ENCODE measurements around the gene WBP1L. TPM values are rescaled to one million over a fixed set of nuclear protein-coding genes. Genes with fewer than 3 reads are reported as not detected.

Gene WBP1L
- total RNA-seq, 1 donor from 2014 or later, result 26.1 TPM

DNA sequence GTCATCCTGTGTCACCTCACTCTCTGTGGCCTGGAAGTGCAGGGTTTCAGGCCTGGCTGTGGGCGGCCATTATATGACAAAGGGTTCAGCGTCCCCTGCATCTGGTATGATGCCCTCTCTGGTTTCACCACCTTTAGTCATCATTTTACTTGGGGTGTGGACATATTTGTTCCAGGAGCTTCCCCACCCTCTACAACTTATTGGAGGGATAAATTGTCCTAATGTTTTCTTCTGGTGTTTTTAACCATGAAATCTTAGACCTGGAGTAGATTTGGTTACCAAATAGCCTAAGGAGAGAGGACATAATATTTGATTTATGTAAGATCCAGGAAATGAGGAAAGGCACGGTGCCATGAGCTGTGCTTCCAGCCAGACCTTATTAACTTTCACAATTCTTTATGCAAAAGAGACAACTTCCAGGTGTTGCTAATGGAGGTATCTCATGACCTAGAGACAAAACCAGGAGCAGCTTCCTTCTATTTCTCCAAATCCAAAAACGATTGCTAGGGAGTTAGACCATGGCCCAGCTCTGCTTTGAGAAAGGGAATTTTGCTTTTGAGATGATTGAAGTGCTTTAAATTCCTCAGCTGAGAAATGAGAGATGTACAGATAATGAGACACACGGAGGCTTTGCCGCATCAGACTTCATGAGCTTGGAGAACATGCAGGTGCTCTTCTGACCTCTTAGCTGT is 20.9 kb downstream of the WBP1L start:
- no peak for DNase-seq (ENCODE audit: low read depth)
- no peak for FAIRE-seq
- TF ChIP-seq, protein P1, sequence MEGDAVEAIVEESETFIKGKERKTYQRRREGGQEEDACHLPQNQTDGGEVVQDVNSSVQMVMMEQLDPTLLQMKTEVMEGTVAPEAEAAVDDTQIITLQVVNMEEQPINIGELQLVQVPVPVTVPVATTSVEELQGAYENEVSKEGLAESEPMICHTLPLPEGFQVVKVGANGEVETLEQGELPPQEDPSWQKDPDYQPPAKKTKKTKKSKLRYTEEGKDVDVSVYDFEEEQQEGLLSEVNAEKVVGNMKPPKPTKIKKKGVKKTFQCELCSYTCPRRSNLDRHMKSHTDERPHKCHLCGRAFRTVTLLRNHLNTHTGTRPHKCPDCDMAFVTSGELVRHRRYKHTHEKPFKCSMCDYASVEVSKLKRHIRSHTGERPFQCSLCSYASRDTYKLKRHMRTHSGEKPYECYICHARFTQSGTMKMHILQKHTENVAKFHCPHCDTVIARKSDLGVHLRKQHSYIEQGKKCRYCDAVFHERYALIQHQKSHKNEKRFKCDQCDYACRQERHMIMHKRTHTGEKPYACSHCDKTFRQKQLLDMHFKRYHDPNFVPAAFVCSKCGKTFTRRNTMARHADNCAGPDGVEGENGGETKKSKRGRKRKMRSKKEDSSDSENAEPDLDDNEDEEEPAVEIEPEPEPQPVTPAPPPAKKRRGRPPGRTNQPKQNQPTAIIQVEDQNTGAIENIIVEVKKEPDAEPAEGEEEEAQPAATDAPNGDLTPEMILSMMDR (IDR thresholded peaks at IDR 0.05; ENCODE audit: insufficient read depth, low read length, severe bottlenecking), result no peak
- H3K4me3 ChIP-seq (ENCODE audit: low read depth, low read length), result no peak overlapping the region
- H3K27me3 ChIP-seq (ENCODE audit: control insufficient read depth, insufficient read depth, low read length), result no peaks in the 10 kb centered on the region
- peaks cover 2% of the 10 kb centered on the region for H3K36me3 ChIP-seq (ENCODE audit: control insufficient read depth, insufficient read depth, low read length)

DNA sequence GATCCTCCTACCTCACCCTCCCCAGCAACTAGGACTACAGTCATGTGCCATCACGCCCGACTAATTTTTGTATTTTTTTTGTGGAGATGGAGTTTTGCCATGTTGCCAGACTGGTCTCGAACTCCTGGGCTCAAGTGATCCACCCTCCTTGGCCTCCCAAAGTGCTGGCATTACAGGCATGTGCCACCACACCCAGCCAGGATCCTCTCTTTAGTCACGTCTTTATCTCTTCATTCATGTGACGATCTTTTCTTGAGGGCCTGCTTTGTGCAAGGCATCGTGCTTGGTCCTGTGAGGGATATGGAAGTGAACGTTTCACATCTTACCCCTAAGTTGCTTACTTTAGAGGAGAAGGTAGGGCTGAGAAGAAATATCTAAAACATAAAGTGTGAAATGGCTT is 21.6 kb downstream of the WBP1L start:
- no peak for FAIRE-seq
- H3K36me3 ChIP-seq (ENCODE audit: control insufficient read depth, insufficient read depth, low read length), result peaks cover 2% of the 10 kb centered on the region
- TF ChIP-seq, protein P1 (IDR thresholded peaks at IDR 0.05; ENCODE audit: insufficient read depth, low read length, severe bottlenecking), result no peak
- no peak overlapping the region for H3K4me3 ChIP-seq (ENCODE audit: low read depth, low read length)
- H3K27me3 ChIP-seq (ENCODE audit: control insufficient read depth, insufficient read depth, low read length), result no peaks in the 10 kb centered on the region
- no peak for DNase-seq (ENCODE audit: low read depth)

GRCh38 chr10:102767428-102768160 is 23.8 kb downstream of the WBP1L start:
- no peak for FAIRE-seq
- DNase-seq (ENCODE audit: low read depth), result peak; percentile 59
- Histone ChIP-seq H3K4me3 (ENCODE audit: low read depth, low read length) (no peak overlapping the region), H3K27me3 (ENCODE audit: control insufficient read depth, insufficient read depth, low read length) (no peaks in the 10 kb centered on the region), H3K36me3 (ENCODE audit: control insufficient read depth, insufficient read depth, low read length) (no peaks in the 10 kb centered on the region)
- TF ChIP-seq, protein P1 (IDR thresholded peaks at IDR 0.05; ENCODE audit: insufficient read depth, low read length, severe bottlenecking), result no peak

GRCh38 chr10:102769375-102770107 is 25.8 kb downstream of the WBP1L start:
- TF ChIP-seq, protein P1 (IDR thresholded peaks at IDR 0.05; ENCODE audit: insufficient read depth, low read length, severe bottlenecking), result no peak
- Histone ChIP-seq H3K27me3 (ENCODE audit: control insufficient read depth, insufficient read depth, low read length) (no peaks in the 10 kb centered on the region), H3K4me3 (ENCODE audit: low read depth, low read length) (no peak overlapping the region), H3K36me3 (ENCODE audit: control insufficient read depth, insufficient read depth, low read length) (no peaks in the 10 kb centered on the region)
- DNase-seq (ENCODE audit: low read depth) (peak; percentile 97), FAIRE-seq (no peak)

GRCh38 chr10:102770108-102770482 is 26.3 kb downstream of the WBP1L start:
- Histone ChIP-seq H3K36me3 (ENCODE audit: control insufficient read depth, insufficient read depth, low read length) (no peaks in the 10 kb centered on the region), H3K27me3 (ENCODE audit: control insufficient read depth, insufficient read depth, low read length) (no peaks in the 10 kb centered on the region), H3K4me3 (ENCODE audit: low read depth, low read length) (no peak overlapping the region)
- FAIRE-seq, result no peak
- no peak for DNase-seq (ENCODE audit: low read depth)
- TF ChIP-seq, protein P1 (IDR thresholded peaks at IDR 0.05; ENCODE audit: insufficient read depth, low read length, severe bottlenecking), result no peak
